HepG2 (cell line): Measurements from ENCODE around the gene NUDT22. TPM values are rescaled to one million over a fixed set of nuclear protein-coding genes. Genes with fewer than 3 reads are reported as not detected.

Experiments used
- ARNT ChIP-seq: fragments of 450-650 bp; IDR thresholded peaks from 2 replicates; pipeline ENCODE4 v1.6.1; 2017
- CENPX ChIP-seq: sonication (generic); formaldehyde crosslinking; IDR thresholded peaks from 2 replicates; pipeline ENCODE4 v1.9.0; 2021; ENCODE audit warnings: mild to moderate bottlenecking, missing genetic modification reagents, moderate library complexity
- CHD4 ChIP-seq: fragments of 200-600 bp; sonication (generic); IDR thresholded peaks from 2 replicates; pipeline ENCODE4 v1.7.0; 2017; ENCODE audit warnings: mild to moderate bottlenecking, low read length, borderline replicate concordance
- FUBP1 ChIP-seq: sonication (generic); formaldehyde crosslinking; IDR thresholded peaks from 2 replicates; pipeline ENCODE4 v1.5.1; 2020; ENCODE audit warnings: missing genetic modification reagents, mild to moderate bottlenecking, borderline replicate concordance
- GABPB1 ChIP-seq: IDR thresholded peaks from 2 replicates; pipeline ENCODE4 v1.6.1; 2016; ENCODE audit warnings: mild to moderate bottlenecking, missing genetic modification reagents, moderate library complexity, missing compliant biosample characterization
- HNF4A ChIP-seq: sonication (generic); formaldehyde crosslinking; IDR thresholded peaks from 2 replicates; pipeline ENCODE4 v1.4.0; 2020; ENCODE audit warnings: missing genetic modification reagents
- JUNB ChIP-seq: sonication (generic); formaldehyde crosslinking; IDR thresholded peaks from 2 replicates; pipeline ENCODE4 v1.8.0; 2022; ENCODE audit warnings: missing genetic modification reagents, mild to moderate bottlenecking, borderline replicate concordance
- NR2C2 ChIP-seq: sonication (generic); formaldehyde crosslinking; IDR thresholded peaks from 2 replicates; pipeline ENCODE4 v1.4.0; 2020; ENCODE audit warnings: missing genetic modification reagents, mild to moderate bottlenecking, moderate library complexity, borderline replicate concordance
- PREB ChIP-seq: sonication (generic); formaldehyde crosslinking; IDR thresholded peaks from 2 replicates; pipeline ENCODE4 v1.4.0; 2020; ENCODE audit warnings: missing genetic modification reagents
- RFXAP ChIP-seq: sonication (generic); formaldehyde crosslinking; IDR thresholded peaks from 2 replicates; pipeline ENCODE4 v1.4.0; 2020; ENCODE audit warnings: missing genetic modification reagents, borderline replicate concordance
- SNAPC2 ChIP-seq: sonication (generic); formaldehyde crosslinking; IDR thresholded peaks from 2 replicates; pipeline ENCODE4 v1.8.1; 2022; ENCODE audit warnings: mild to moderate bottlenecking, missing genetic modification reagents
- SOX6 ChIP-seq, 2 experiments: fragments of 450-650 bp in 1 of 2; sonication (generic) in 1 of 2; formaldehyde crosslinking in 1 of 2; IDR thresholded peaks; 2 replicates each; pipeline versions ENCODE4 v1.4.0 to v1.6.1; 2017 to 2020; ENCODE audit warnings: antibody characterized with exemption in 1 of 2, mild to moderate bottlenecking in 1 of 2, missing genetic modification reagents in 1 of 2
- TEAD2 ChIP-seq: sonication (generic); formaldehyde crosslinking; IDR thresholded peaks from 2 replicates; pipeline ENCODE4 v1.9.0; 2021; ENCODE audit warnings: missing genetic modification reagents
- ZC3H4 ChIP-seq: sonication (generic); formaldehyde crosslinking; IDR thresholded peaks from 2 replicates; pipeline ENCODE4 v1.4.0; 2020; ENCODE audit warnings: missing genetic modification reagents, borderline replicate concordance
- ZEB1 ChIP-seq: IDR thresholded peaks from 2 replicates; pipeline ENCODE4 v1.6.1; 2012; ENCODE audit warnings: mild to moderate bottlenecking, low read depth, inconsistent platforms; ENCODE audit not compliant: insufficient replicate concordance
- ZNF207 ChIP-seq: fragments of 450-650 bp; IDR thresholded peaks from 2 replicates; pipeline ENCODE4 v1.6.1; 2016; ENCODE audit warnings: antibody characterized with exemption, borderline replicate concordance
- ZNF282 ChIP-seq: fragments of 450-650 bp; IDR thresholded peaks from 2 replicates; pipeline ENCODE4 v1.6.1; 2018; ENCODE audit not compliant: partially characterized antibody
- ZNF503 ChIP-seq: sonication (generic); formaldehyde crosslinking; IDR thresholded peaks from 2 replicates; pipeline ENCODE4 v1.4.0; 2020; ENCODE audit warnings: missing genetic modification reagents
- ZNF614 ChIP-seq: IDR thresholded peaks from 2 replicates; pipeline ENCODE4 v1.6.1; 2018; ENCODE audit warnings: missing biosample characterization, missing genetic modification reagents, inconsistent platforms, borderline replicate concordance
- ZNF616 ChIP-seq: sonication (generic); formaldehyde crosslinking; IDR thresholded peaks from 2 replicates; pipeline ENCODE4 v1.5.0; 2020; ENCODE audit warnings: low read depth, mild to moderate bottlenecking, missing genetic modification reagents
- polyA plus RNA-seq, 8 experiments: library from polyadenylated mRNA; depleted of rRNA in 3 of 8; stranded (reverse) in 7 of 8; unstranded in 1 of 8; fragments of >200 nt; fragmentation: Illumina TruSeq in 4 of 8; extraction: Trizol in 4 of 8; gene quantifications; 2 replicates each; pipeline versions ENCODE4 v1.2.1 to v1.2.3, GENCODE V29; 2011 to 2016; ENCODE audit warnings: low read depth in 4 of 8, missing spikeins in 1 of 8, mixed read lengths in 1 of 8; ENCODE audit not compliant: insufficient read depth in 1 of 8
- total RNA-seq, 5 experiments: library from RNA; depleted of rRNA; stranded (reverse); fragments of >200 nt; fragmentation: Illumina TruSeq; extraction: Trizol; gene quantifications; 2 replicates each; pipeline ENCODE4 v1.2.3, GENCODE V29; 2016; ENCODE audit warnings: low read depth in 1 of 5
- TF ChIP-seq, protein P1 (sequence below): sonication (generic); formaldehyde crosslinking; IDR thresholded peaks from 2 replicates; pipeline ENCODE4 v1.4.0; 2020; ENCODE audit warnings: missing genetic modification reagents, borderline replicate concordance

Gene NUDT22
- total and polyA plus RNA-seq, 2 of the 13 experiments (the other 11 are each of a cell fraction or from before 2014, with no cell fraction given): 33.5 to 39.8 TPM

DNA sequence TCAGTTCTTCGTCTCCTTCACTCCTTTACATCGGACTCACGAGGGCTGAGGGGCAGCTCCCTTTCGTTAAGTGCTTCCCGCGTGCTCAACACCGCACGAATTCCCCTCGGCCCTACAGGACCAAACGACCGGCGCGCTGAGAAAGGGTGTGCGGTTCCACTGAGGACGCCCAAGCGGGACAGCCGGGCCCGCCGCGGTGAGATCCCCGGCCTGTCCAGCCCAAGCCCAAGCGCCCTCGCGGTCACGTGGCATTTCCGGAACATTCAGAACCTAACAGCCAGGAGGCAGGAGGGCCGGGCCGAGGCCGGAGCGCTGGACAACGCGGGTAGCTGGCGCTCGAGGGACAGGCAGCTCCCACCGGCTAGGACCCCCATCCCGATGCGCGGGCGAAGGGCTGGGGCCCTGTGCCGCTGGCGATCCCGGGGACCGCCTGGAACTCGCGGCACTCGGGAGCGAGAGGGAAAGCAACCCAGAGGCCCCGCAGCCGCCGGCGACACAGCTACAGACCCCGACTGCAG lies 40.8 kb upstream of the NUDT22 start (continued):
- peak; percentile 36; the same call in 1 of the 2 replicates for TF ChIP-seq ZNF503 (CRISPR knock-in tag)
- 0 out of 2 replicates have a peak, but pooled peaks have one; percentile 57 for TF ChIP-seq RFXAP (CRISPR knock-in tag)
- TF ChIP-seq PREB (CRISPR knock-in tag): no peak; the same call in 1 of the 2 replicates
- no peak for TF ChIP-seq TEAD2 (CRISPR knock-in tag)
- no peak for TF ChIP-seq CHD4
- TF ChIP-seq JUNB: peak; percentile 73
- no peak for TF ChIP-seq ZNF282
- no peak for TF ChIP-seq CENPX (CRISPR knock-in tag)
- TF ChIP-seq, protein P1, sequence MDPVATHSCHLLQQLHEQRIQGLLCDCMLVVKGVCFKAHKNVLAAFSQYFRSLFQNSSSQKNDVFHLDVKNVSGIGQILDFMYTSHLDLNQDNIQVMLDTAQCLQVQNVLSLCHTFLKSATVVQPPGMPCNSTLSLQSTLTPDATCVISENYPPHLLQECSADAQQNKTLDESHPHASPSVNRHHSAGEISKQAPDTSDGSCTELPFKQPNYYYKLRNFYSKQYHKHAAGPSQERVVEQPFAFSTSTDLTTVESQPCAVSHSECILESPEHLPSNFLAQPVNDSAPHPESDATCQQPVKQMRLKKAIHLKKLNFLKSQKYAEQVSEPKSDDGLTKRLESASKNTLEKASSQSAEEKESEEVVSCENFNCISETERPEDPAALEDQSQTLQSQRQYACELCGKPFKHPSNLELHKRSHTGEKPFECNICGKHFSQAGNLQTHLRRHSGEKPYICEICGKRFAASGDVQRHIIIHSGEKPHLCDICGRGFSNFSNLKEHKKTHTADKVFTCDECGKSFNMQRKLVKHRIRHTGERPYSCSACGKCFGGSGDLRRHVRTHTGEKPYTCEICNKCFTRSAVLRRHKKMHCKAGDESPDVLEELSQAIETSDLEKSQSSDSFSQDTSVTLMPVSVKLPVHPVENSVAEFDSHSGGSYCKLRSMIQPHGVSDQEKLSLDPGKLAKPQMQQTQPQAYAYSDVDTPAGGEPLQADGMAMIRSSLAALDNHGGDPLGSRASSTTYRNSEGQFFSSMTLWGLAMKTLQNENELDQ (CRISPR knock-in tag): no peak
- TF ChIP-seq ZNF614 (CRISPR knock-in tag): peak; percentile 48; the same call in 1 of the 2 replicates
- no peak for TF ChIP-seq ARNT
- no peak for TF ChIP-seq ZC3H4 (CRISPR knock-in tag)
- peak; percentile 93 for TF ChIP-seq SNAPC2 (CRISPR knock-in tag)
- peak; percentile 63; the same call in 1 of the 2 replicates for TF ChIP-seq NR2C2
- TF ChIP-seq SOX6 (IDR thresholded peaks at IDR 0.05): no peak
- peak; percentile 68 for TF ChIP-seq SOX6 (CRISPR knock-in tag; IDR thresholded peaks at IDR 0.05)
- TF ChIP-seq HNF4A (CRISPR knock-in tag): no peak
- TF ChIP-seq ZNF207: no peak
- TF ChIP-seq GABPB1: peak; percentile 91
- TF ChIP-seq ZNF616 (CRISPR knock-in tag): peak; percentile 97
- TF ChIP-seq FUBP1 (CRISPR knock-in tag): 0 out of 2 replicates have a peak, but pooled peaks have one; percentile 79
- no peak for TF ChIP-seq ZEB1
